H9 (cell line): ENCODE results near the gene WDR87. TPM values are rescaled to one million over a fixed set of nuclear protein-coding genes. Genes with fewer than 3 reads are reported as not detected.

Source experiments
- DNase-seq: peaks from one replicate; pipeline ENCODE4 v3.0.0-alpha.2; 2017
- H2AFZ ChIP-seq: one replicate; pipeline ENCODE4 v1.6.1; 2013; ENCODE audit warnings: mild to moderate bottlenecking, low read length, control low read depth, moderate library complexity
- H2AK5ac ChIP-seq: 2 replicates; pipeline ENCODE4 v1.6.1; 2013; ENCODE audit warnings: low read length, control low read depth, mixed read lengths; ENCODE audit not compliant: insufficient read length
- H2BK120ac ChIP-seq: one replicate; pipeline ENCODE4 v1.6.1; 2013; ENCODE audit warnings: low read depth, mild to moderate bottlenecking, low read length, control low read depth, inconsistent platforms; ENCODE audit not compliant: poor library complexity, severe bottlenecking
- H2BK12ac ChIP-seq: 2 replicates; pipeline ENCODE4 v1.6.1; 2013; ENCODE audit warnings: low read length, control low read depth, mixed read lengths, low read depth; ENCODE audit not compliant: insufficient read length
- H2BK15ac ChIP-seq: 2 replicates; pipeline ENCODE4 v1.6.1; 2013; ENCODE audit warnings: low read depth, low read length, control low read depth
- H2BK20ac ChIP-seq: one replicate; pipeline ENCODE4 v1.6.1; 2013; ENCODE audit warnings: low read depth, mild to moderate bottlenecking, low read length, control low read depth, inconsistent platforms; ENCODE audit not compliant: poor library complexity, severe bottlenecking
- H2BK5ac ChIP-seq: 2 replicates; pipeline ENCODE4 v1.6.1; 2013; ENCODE audit warnings: low read length, control low read depth, mixed read lengths; ENCODE audit not compliant: insufficient read length
- H3K14ac ChIP-seq: 2 replicates; pipeline ENCODE4 v1.6.1; 2013; ENCODE audit warnings: low read length, control low read depth; ENCODE audit not compliant: insufficient read depth
- H3K18ac ChIP-seq: 2 replicates; pipeline ENCODE4 v1.6.1; 2013; ENCODE audit warnings: low read depth, mild to moderate bottlenecking, mixed read lengths, low read length, control low read depth; ENCODE audit not compliant: insufficient read length
- H3K23ac ChIP-seq: 2 replicates; pipeline ENCODE4 v1.6.1; 2013; ENCODE audit warnings: low read length, control low read depth, mixed read lengths, low read depth; ENCODE audit not compliant: insufficient read length
- H3K23me2 ChIP-seq: 2 replicates; pipeline ENCODE4 v1.6.1; 2013; ENCODE audit warnings: low read depth, mild to moderate bottlenecking, mixed read lengths, low read length, control low read depth; ENCODE audit not compliant: insufficient read length, poor library complexity, severe bottlenecking
- H3K27ac ChIP-seq: 2 replicates; pipeline ENCODE4 v1.5.1; 2013; ENCODE audit warnings: low read length, control low read depth, mixed read lengths, low read depth; ENCODE audit not compliant: insufficient read length
- H3K27me3 ChIP-seq: 2 replicates; pipeline ENCODE4 v1.6.1; 2013; ENCODE audit warnings: low read length, control low read depth, inconsistent platforms; ENCODE audit not compliant: insufficient read depth
- H3K4ac ChIP-seq: 2 replicates; pipeline ENCODE4 v1.6.1; 2013; ENCODE audit warnings: low read depth, mild to moderate bottlenecking, control low read depth, inconsistent platforms, low read length, moderate library complexity
- H3K4me1 ChIP-seq: 2 replicates; pipeline ENCODE4 v1.6.1; 2013; ENCODE audit warnings: low read length, control low read depth, inconsistent platforms; ENCODE audit not compliant: insufficient read depth
- H3K4me2 ChIP-seq: 2 replicates; pipeline ENCODE4 v1.6.1; 2013; ENCODE audit warnings: low read length, control low read depth, mixed read lengths; ENCODE audit not compliant: insufficient read length, insufficient read depth
- H3K56ac ChIP-seq: 2 replicates; pipeline ENCODE4 v1.6.1; 2013; ENCODE audit warnings: low read depth, mild to moderate bottlenecking, mixed read lengths, low read length, control low read depth; ENCODE audit not compliant: insufficient read length
- H3K79me1 ChIP-seq: 2 replicates; pipeline ENCODE4 v1.6.1; 2013; ENCODE audit warnings: low read depth, mild to moderate bottlenecking, moderate library complexity, low read length, control low read depth, inconsistent platforms; ENCODE audit not compliant: insufficient read depth, poor library complexity, severe bottlenecking
- H3K79me2 ChIP-seq: 2 replicates; pipeline ENCODE4 v1.6.1; 2013; ENCODE audit warnings: low read length, control low read depth, inconsistent platforms; ENCODE audit not compliant: insufficient read depth
- H3K9ac ChIP-seq: 2 replicates; pipeline ENCODE4 v1.6.1; 2013; ENCODE audit warnings: low read length, control low read depth, mixed read lengths; ENCODE audit not compliant: insufficient read length; ENCODE audit errors: extremely low read depth
- H3K9me3 ChIP-seq: one replicate; pipeline ENCODE4 v1.6.1; 2013; ENCODE audit warnings: low read depth, low read length, inconsistent platforms; ENCODE audit not compliant: control insufficient read depth
- H3T11ph ChIP-seq: one replicate; pipeline ENCODE4 v1.6.1; 2013; ENCODE audit warnings: mild to moderate bottlenecking, low read length, control low read depth, inconsistent platforms
- H4K20me1 ChIP-seq: one replicate; pipeline ENCODE4 v1.6.1; 2013; ENCODE audit not compliant: control insufficient read depth, insufficient read length, insufficient read depth
- H4K5ac ChIP-seq: 2 replicates; pipeline ENCODE4 v1.6.1; 2013; ENCODE audit warnings: low read depth, mild to moderate bottlenecking, mixed read lengths, low read length, control low read depth; ENCODE audit not compliant: insufficient read length
- H4K8ac ChIP-seq: replicated peaks from 2 replicates; pipeline ENCODE4 v1.6.1; 2013; ENCODE audit warnings: low read length, control low read depth, mixed read lengths, low read depth; ENCODE audit not compliant: insufficient read length
- H4K91ac ChIP-seq: 2 replicates; pipeline ENCODE4 v1.6.1; 2013; ENCODE audit warnings: low read depth, mild to moderate bottlenecking, moderate library complexity, mixed read lengths, low read length, control low read depth; ENCODE audit not compliant: insufficient read length
- H3K27ac Mint-ChIP-seq, 3 experiments: 2 replicates in 2 of 3; 3 replicates in 1 of 3; pipeline ENCODE4 v1.8.0; 2020 to 2021; ENCODE audit warnings: mixed read lengths in 3 of 3, mild to moderate bottlenecking in 1 of 3, moderate library complexity in 1 of 3
- H3K27me3 Mint-ChIP-seq: 2 replicates; pipeline ENCODE4 v1.8.0; 2021; ENCODE audit warnings: low read depth, mild to moderate bottlenecking, moderate library complexity, mixed read lengths
- H3K36me3 Mint-ChIP-seq, 3 experiments: 2 replicates in 2 of 3; 3 replicates in 1 of 3; pipeline ENCODE4 v1.8.0; 2020 to 2021; ENCODE audit warnings: low read depth in 3 of 3, mixed read lengths in 3 of 3; ENCODE audit not compliant: insufficient read depth in 1 of 3
- H3K4me1 Mint-ChIP-seq, 2 experiments: 2 replicates each; pipeline ENCODE4 v1.8.0; 2020; ENCODE audit warnings: mixed read lengths in 2 of 2
- H3K4me3 Mint-ChIP-seq, 2 experiments: 2 replicates in 1 of 2; 3 replicates in 1 of 2; pipeline ENCODE4 v1.8.0; 2020 to 2021; ENCODE audit warnings: mild to moderate bottlenecking in 2 of 2, mixed read lengths in 2 of 2, moderate library complexity in 1 of 2
- H3K9me3 Mint-ChIP-seq, 2 experiments: 2 replicates in 1 of 2; 3 replicates in 1 of 2; pipeline ENCODE4 v1.8.0; 2020; ENCODE audit warnings: mild to moderate bottlenecking in 2 of 2, mixed read lengths in 2 of 2, moderate library complexity in 1 of 2
- CTCF ChIP-seq: fragments of 200-600 bp; sonication (generic); conservative IDR thresholded peaks from 3 replicates; pipeline ENCODE4 v1.8.0; 2021; ENCODE audit warnings: antibody characterized with exemption, mild to moderate bottlenecking
- WGBS: extraction: QIAGEN DNeasy Blood & Tissue Kit; methylation state at CpG from one replicate; pipeline ENCODE4 v1.1.7; 2013; ENCODE audit warnings: missing lambda C conversion rate, low lambda C conversion rate, mixed read lengths; ENCODE audit not compliant: insufficient read length; ENCODE audit errors: extremely low coverage; 5-methylcytosine and 5-hydroxymethylcytosine counted together
- total RNA-seq: library from RNA; stranded (reverse); gene quantifications from 2 replicates; pipeline ENCODE4 v1.2.1, GENCODE V29; 2021

WDR87 gene
- total RNA-seq, 1 experiment from 2014 or later = not detected

DNA sequence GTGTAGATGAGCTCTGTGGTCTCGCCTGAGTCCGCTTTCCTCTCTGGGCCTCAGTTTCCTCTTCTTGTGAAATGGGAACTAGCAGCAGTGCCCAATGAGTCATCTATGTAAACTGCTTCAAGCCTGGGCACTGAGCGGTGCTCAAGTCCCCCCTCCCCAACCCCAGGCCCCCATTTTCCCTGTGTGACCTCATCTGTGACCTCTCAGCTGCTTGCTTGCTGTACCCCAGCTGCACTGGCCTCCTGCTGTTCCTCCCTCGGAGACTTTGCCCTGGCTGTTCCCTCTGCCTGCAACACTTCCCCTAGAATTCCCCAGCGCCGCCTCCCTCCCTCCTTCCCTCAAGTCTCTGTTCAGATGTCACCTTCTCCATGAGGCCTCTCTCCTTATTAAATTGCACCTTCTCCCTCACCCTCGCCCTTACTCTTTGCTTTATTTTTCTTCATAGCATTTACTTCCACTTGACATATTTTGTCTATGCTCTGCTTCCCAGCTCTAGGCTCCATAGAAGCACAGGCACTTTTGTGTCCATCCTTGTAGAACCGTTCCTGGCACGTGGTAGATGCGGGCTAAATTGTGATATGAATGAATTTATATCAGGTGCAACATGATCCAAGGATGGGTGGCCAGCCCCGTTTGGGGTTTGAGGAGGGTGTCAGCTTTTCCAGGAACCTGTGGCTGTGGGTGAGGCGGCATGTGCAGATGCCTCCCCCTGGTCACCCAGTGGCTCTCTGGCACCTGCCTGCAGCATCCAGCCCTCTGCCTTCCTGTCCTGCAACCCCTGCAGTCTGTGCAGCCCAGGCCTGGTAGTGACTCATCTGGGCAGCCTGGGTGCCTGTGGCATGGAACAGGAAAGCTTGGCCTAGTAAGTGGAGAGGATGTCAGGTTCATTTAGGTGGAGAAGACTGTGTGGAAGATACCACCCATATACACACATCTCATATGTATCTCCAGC, 26.9 kb upstream of the WDR87 start:
- Histone ChIP-seq H2BK15ac (no peak overlapping the region), H3K4me2 (peak overlapping the region; percentile 50), H4K20me1 (no peaks in the 10 kb centered on the region), H3K4ac (no peak overlapping the region), H3K14ac (no peak overlapping the region), H2BK20ac (no peak overlapping the region), H3K56ac (no peak overlapping the region), H2AK5ac (no peak overlapping the region), H3K23ac (no peak overlapping the region), H4K5ac (no peak overlapping the region), H3K79me2 (peaks cover 6% of the 10 kb centered on the region; the same call in 1 of the 2 replicates), H3K27ac (no peak overlapping the region), H3K9me3 (peaks cover 6% of the 10 kb centered on the region), H3T11ph (no peak overlapping the region), H3K9ac (no peak overlapping the region), H2BK12ac (no peak overlapping the region), H3K4me1 (peaks cover 13% of the 10 kb centered on the region), H4K8ac (no peak overlapping the region), H2BK5ac (no peak overlapping the region), H2AFZ (no peak overlapping the region), H4K91ac (no peak overlapping the region), H3K18ac (no peak overlapping the region), H3K27me3 (no peaks in the 10 kb centered on the region), H2BK120ac (no peak overlapping the region), H3K23me2 (peaks cover 5% of the 10 kb centered on the region), H3K79me1 (peaks cover 9% of the 10 kb centered on the region)
- Mint-ChIP-seq H3K9me3 (peaks cover 21 to 22% of the 10 kb centered on the region in 2 experiments), H3K36me3 (peaks cover 30 to 41% (median 32%) of the 10 kb centered on the region in 3 experiments), H3K27me3 (no peaks in the 10 kb centered on the region), H3K4me3 (peak overlapping the region; percentile 46 to 68), H3K27ac (peak overlapping the region; percentile 62 to 92 (median 91)), H3K4me1 (peaks cover 47 to 53% of the 10 kb centered on the region in 2 experiments)
- no peak for TF ChIP-seq CTCF
- DNase-seq = peak; percentile 48
- no CpG with 5 or more reads among the region's 12 CpGs for WGBS
